Activated T-helper 1 cell treated with anti-CD3 and anti-CD28 coated beads, Interleukin-12 subunit alpha, Interleukin-12 subunit beta, Interleukin-2, Interleukin-4 antibody, amounts not matched to agents 30 ng/mL and 10 ng/mL and 1 ng/mL, durations not matched to agents 14 hours and 24 hours and 36 hours (primary cell): Measurements from ENCODE around the gene LETM1. TPM values are rescaled to one million over a fixed set of nuclear protein-coding genes. Genes with fewer than 3 reads are reported as not detected.
"Not testable (repeated sequence)": the region's sequence is repeated elsewhere in the genome, so short reads cannot be mapped to it uniquely, and the experiment has no call there.

Experiments used
- DNase-seq: peaks from one replicate; pipeline ENCODE4 v3.0.0; 2021; ENCODE audit warnings: low spot score
- H3K27ac Mint-ChIP-seq: one replicate; pipeline ENCODE4 v1.8.0; 2021; ENCODE audit warnings: mild to moderate bottlenecking, mixed read lengths
- H3K27me3 Mint-ChIP-seq: one replicate; pipeline ENCODE4 v1.8.0; 2022; ENCODE audit warnings: mild to moderate bottlenecking, moderate library complexity, mixed read lengths; ENCODE audit not compliant: insufficient read depth
- H3K36me3 Mint-ChIP-seq: one replicate; pipeline ENCODE4 v1.8.0; 2021; ENCODE audit warnings: low read depth, mixed read lengths
- H3K4me1 Mint-ChIP-seq: one replicate; pipeline ENCODE4 v1.8.0; 2021; ENCODE audit warnings: low read depth, mixed read lengths
- H3K4me3 Mint-ChIP-seq: one replicate; pipeline ENCODE4 v1.8.0; 2021; ENCODE audit warnings: mild to moderate bottlenecking, moderate library complexity, mixed read lengths
- H3K9me3 Mint-ChIP-seq: one replicate; pipeline ENCODE4 v1.8.0; 2021; ENCODE audit warnings: mixed read lengths
- intact Hi-C: fragments of 100-400 bp; cut with micrococcal nuclease; formaldehyde crosslinking; loops from one replicate; pipeline ENCODE4 v1.15.1; 2024
- total RNA-seq: library from RNA; stranded (reverse); gene quantifications from 2 replicates; pipeline ENCODE4 v1.2.3, GENCODE V29; 2022

LETM1 gene
- total RNA-seq, 1 donor from 2014 or later: 101 TPM

- intact Hi-C loops: no loop called here
- H3K36me3 Mint-ChIP-seq: peaks cover 30% of the 10 kb centered on the region
- H3K27me3 Mint-ChIP-seq: no peaks in the 10 kb centered on the region
- DNase-seq: no peak
- H3K27ac Mint-ChIP-seq: peak overlapping the region; percentile 14
- no peaks in the 10 kb centered on the region for H3K9me3 Mint-ChIP-seq
- no peak overlapping the region for H3K4me3 Mint-ChIP-seq
- peaks cover 17% of the 10 kb centered on the region for H3K4me1 Mint-ChIP-seq
Measured at GRCh38 chr4:1842339-1842895, 13.5 kb downstream of the LETM1 start.

GRCh38 chr4:1841887-1842210, 14.1 kb downstream of the LETM1 start:
- Mint-ChIP-seq H3K27me3 (no peaks in the 10 kb centered on the region), H3K27ac (no peak overlapping the region), H3K36me3 (peaks cover 27% of the 10 kb centered on the region), H3K9me3 (no peaks in the 10 kb centered on the region), H3K4me1 (peaks cover 17% of the 10 kb centered on the region), H3K4me3 (no peak overlapping the region)
- intact Hi-C loops: no loop called here
- no peak for DNase-seq

- intact Hi-C loops: no loop called here
- Mint-ChIP-seq H3K27me3 (no peaks in the 10 kb centered on the region), H3K4me1 (peaks cover 17% of the 10 kb centered on the region), H3K9me3 (no peaks in the 10 kb centered on the region), H3K4me3 (no peak overlapping the region), H3K36me3 (peaks cover 24% of the 10 kb centered on the region), H3K27ac (no peak overlapping the region)
- no peak for DNase-seq
Measured at GRCh38 chr4:1841201-1841886, 14.6 kb downstream of the LETM1 start.

- Mint-ChIP-seq H3K9me3 (no peaks in the 10 kb centered on the region), H3K27me3 (no peaks in the 10 kb centered on the region), H3K36me3 (peaks cover 30% of the 10 kb centered on the region), H3K27ac (no peak overlapping the region), H3K4me3 (no peak overlapping the region), H3K4me1 (peaks cover 20% of the 10 kb centered on the region)
- DNase-seq: no peak
- intact Hi-C loops: no loop called here
Measured at GRCh38 chr4:1839282-1839681, 16.7 kb downstream of the LETM1 start.

- Mint-ChIP-seq H3K27ac (no peak overlapping the region), H3K36me3 (peaks cover 27% of the 10 kb centered on the region), H3K9me3 (no peaks in the 10 kb centered on the region), H3K27me3 (no peaks in the 10 kb centered on the region), H3K4me1 (peaks cover 17% of the 10 kb centered on the region), H3K4me3 (no peak overlapping the region)
- intact Hi-C loops: no loop called here
- DNase-seq: no peak
Measured at GRCh38 chr4:1837069-1837468, 18.9 kb downstream of the LETM1 start.

GRCh38 chr4:1836650-1837049, 19.3 kb downstream of the LETM1 start:
- Mint-ChIP-seq H3K9me3 (no peaks in the 10 kb centered on the region), H3K27ac (no peak overlapping the region), H3K4me3 (no peak overlapping the region), H3K27me3 (no peaks in the 10 kb centered on the region), H3K4me1 (peaks cover 12% of the 10 kb centered on the region), H3K36me3 (peaks cover 29% of the 10 kb centered on the region)
- intact Hi-C loops: no loop called here
- DNase-seq: no peak

GRCh38 chr4:1835836-1836235, 20.1 kb downstream of the LETM1 start:
- intact Hi-C loops: loop anchor here (2.0 kb wide), 1 partner anchor 19 kb away; no protein-coding TSS in a partner anchor
- not testable (repeated sequence) for H3K27me3 Mint-ChIP-seq, DNase-seq, H3K4me3 Mint-ChIP-seq, H3K9me3 Mint-ChIP-seq, H3K27ac Mint-ChIP-seq
- Mint-ChIP-seq H3K36me3 (peaks cover 34% of the 10 kb centered on the region), H3K4me1 (peaks cover 12% of the 10 kb centered on the region)

- Mint-ChIP-seq H3K27ac (peak overlapping the region; percentile 75), H3K9me3 (no peaks in the 10 kb centered on the region), H3K27me3 (no peaks in the 10 kb centered on the region), H3K4me1 (peaks cover 15% of the 10 kb centered on the region), H3K4me3 (no peak overlapping the region), H3K36me3 (peaks cover 35% of the 10 kb centered on the region)
- intact Hi-C loops: loop anchor here (2.0 kb wide), 1 partner anchor 21 kb away; no protein-coding TSS in a partner anchor
- DNase-seq: no peak
Measured at GRCh38 chr4:1834047-1834775, 21.7 kb downstream of the LETM1 start.

- peaks cover 15% of the 10 kb centered on the region for H3K4me1 Mint-ChIP-seq
- H3K27me3 Mint-ChIP-seq: no peaks in the 10 kb centered on the region
- peaks cover 31% of the 10 kb centered on the region for H3K36me3 Mint-ChIP-seq
- peak overlapping the region; percentile 75 for H3K27ac Mint-ChIP-seq
- intact Hi-C loops: loop anchor here (2.0 kb wide), 1 partner anchor 21 kb away; no protein-coding TSS in a partner anchor
- no peaks in the 10 kb centered on the region for H3K9me3 Mint-ChIP-seq
- no peak overlapping the region for H3K4me3 Mint-ChIP-seq
- DNase-seq: no peak
Measured at GRCh38 chr4:1833307-1834046, 22.5 kb downstream of the LETM1 start.

- intact Hi-C loops: no loop called here
- no peaks in the 10 kb centered on the region for H3K27me3 Mint-ChIP-seq
Measured at GRCh38 chr4:1832690-1833089, 23.3 kb downstream of the LETM1 start.

GRCh38 chr4:1831331-1831730, 24.6 kb downstream of the LETM1 start:
- Mint-ChIP-seq H3K36me3 (peaks cover 35% of the 10 kb centered on the region), H3K4me1 (peaks cover 15% of the 10 kb centered on the region), H3K4me3 (no peak overlapping the region), H3K27me3 (no peaks in the 10 kb centered on the region), H3K27ac (no peak overlapping the region), H3K9me3 (no peaks in the 10 kb centered on the region)
- DNase-seq: no peak
- intact Hi-C loops: no loop called here

More at GRCh38 chr4:1832690-1833089, 23.3 kb downstream of the LETM1 start:
- Mint-ChIP-seq H3K27ac (no peak overlapping the region), H3K4me1 (peaks cover 15% of the 10 kb centered on the region), H3K4me3 (no peak overlapping the region), H3K36me3 (peaks cover 31% of the 10 kb centered on the region), H3K9me3 (no peaks in the 10 kb centered on the region)
- no peak for DNase-seq

GRCh38 chr4:1830642-1831228, 25.2 kb downstream of the LETM1 start:
- peaks cover 15% of the 10 kb centered on the region for H3K4me1 Mint-ChIP-seq
- H3K36me3 Mint-ChIP-seq: peaks cover 33% of the 10 kb centered on the region
- no peak overlapping the region for H3K4me3 Mint-ChIP-seq
- intact Hi-C loops: no loop called here
- H3K27ac Mint-ChIP-seq: peak overlapping the region; percentile 58
- no peak for DNase-seq
- H3K27me3 Mint-ChIP-seq: no peaks in the 10 kb centered on the region
- H3K9me3 Mint-ChIP-seq: no peaks in the 10 kb centered on the region
